LoVo (cell line): Measurements from ENCODE around the gene MTARC1.

Source experiments
- DNase-seq: peaks from one replicate; pipeline ENCODE4 v3.0.0-alpha.2; 2016; ENCODE audit warnings: low spot score

MTARC1 gene

DNA sequence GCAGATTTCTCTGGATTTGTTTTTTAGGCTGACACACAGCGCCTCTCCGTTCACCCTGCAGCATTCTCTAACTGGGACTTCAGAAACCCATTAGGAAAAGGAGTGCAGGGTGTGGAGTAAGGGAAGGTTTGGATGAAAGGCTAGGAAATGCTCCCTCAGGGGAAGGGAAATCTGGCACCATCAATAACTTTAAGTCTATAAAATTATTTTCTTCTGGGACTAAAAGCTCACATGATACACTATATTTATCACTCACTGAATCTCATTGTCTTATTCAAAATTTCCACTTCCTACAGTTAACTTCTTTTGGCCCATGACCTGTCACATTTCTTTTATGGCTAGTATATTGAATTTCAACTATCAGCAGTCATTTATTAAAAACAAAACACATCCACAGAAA, 46.7 kb downstream of the MTARC1 start:
- no peak for DNase-seq

DNA sequence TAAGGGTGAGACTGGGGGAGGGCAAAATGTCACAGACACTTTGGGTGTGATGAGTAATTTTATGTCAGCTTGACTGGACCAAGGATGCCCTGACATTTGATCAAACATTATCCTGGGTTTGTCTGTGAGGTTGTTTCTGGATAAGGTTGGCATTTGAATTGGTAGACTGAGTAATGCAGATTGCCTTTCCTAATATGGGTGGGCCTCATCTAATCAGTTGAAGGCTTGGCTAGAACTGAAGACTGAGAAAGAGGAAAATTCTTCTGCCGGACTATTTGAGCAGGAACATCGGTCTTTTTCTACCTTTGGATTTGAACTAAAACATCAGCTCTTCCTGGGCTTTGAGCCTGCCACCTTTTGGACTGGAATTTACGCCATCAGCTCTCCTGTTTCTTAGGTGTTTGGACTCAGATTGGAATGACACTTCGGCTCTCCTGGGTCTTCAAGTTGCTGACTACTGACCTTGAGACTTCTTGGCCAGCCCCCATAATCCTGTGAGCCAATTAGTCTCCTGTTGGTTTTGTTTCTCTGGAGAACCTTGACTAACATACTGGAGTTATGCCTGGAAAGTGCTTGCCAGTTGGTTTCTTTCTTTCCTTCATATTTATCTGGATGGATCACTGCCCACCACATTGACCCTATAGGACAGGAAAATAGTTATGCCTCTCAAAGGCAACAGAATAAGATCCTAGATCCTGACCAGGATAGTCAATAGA, 47.6 kb downstream of the MTARC1 start:
- no peak for DNase-seq
